Hematopoietic multipotent progenitor cell (in vitro differentiated cells): ENCODE measurements around the gene PLEKHJ1. TPM values are rescaled to one million over a fixed set of nuclear protein-coding genes. Genes with fewer than 3 reads are reported as not detected.

Source experiments
- DNase-seq, 3 donors: peaks; one replicate each; pipeline ENCODE4 v3.0.0-alpha.2; 2011 to 2015; ENCODE audit warnings: low read depth in 2 of 3, low spot score in 2 of 3
- small RNA-seq: library from RNA; depleted of rRNA; stranded (forward); fragments of <200 nt; gene quantifications from one replicate; pipeline ENCODE3, GENCODE V24; 2012
- total RNA-seq: library from RNA; depleted of rRNA; stranded (reverse); fragments of >200 nt; gene quantifications from one replicate; pipeline ENCODE4 v1.2.3, GENCODE V29; 2012

The PLEKHJ1 gene
- total RNA-seq, 1 donor = 59.0 TPM

- DNase-seq = no peak
Measured at GRCh38 chr19:2186071-2186846, 49.9 kb downstream of the PLEKHJ1 start.

GRCh38 chr19:2185734-2186070 lies 50.4 kb downstream of the PLEKHJ1 start:
- no peak for DNase-seq

GRCh38 chr19:2184422-2184975 lies 51.6 kb downstream of the PLEKHJ1 start:
- no peak for DNase-seq

Small RNAs within 50 kb of the gene (small RNA-seq; reads per million reads assigned to genes)
- gene MIR1227 = not detected

Other genes starting within 250 kb of the PLEKHJ1 start
- 146 TPM for gene BTBD2, start 220.6 kb downstream of the PLEKHJ1 start, total RNA-seq
- gene MKNK2, start 185.1 kb downstream of the PLEKHJ1 start, total RNA-seq = 123 TPM
- 65.4 TPM for gene MOB3A, start 140.0 kb downstream of the PLEKHJ1 start, total RNA-seq
- 2.2 TPM for gene IZUMO4, start 139.4 kb downstream of the PLEKHJ1 start, total RNA-seq
- gene AP3D1, start 84.8 kb downstream of the PLEKHJ1 start, total RNA-seq = 137 TPM
- 14.8 TPM for gene DOT1L, start 72.4 kb downstream of the PLEKHJ1 start, total RNA-seq
- gene SF3A2, start 495 bp upstream of the PLEKHJ1 start, total RNA-seq = 101 TPM
- gene AMH, start 13.0 kb upstream of the PLEKHJ1 start, total RNA-seq = 2.2 TPM
- 0.54 TPM for gene JSRP1, start 20.1 kb upstream of the PLEKHJ1 start, total RNA-seq
- gene PEAK3, start 45.8 kb upstream of the PLEKHJ1 start, total RNA-seq = under 0.01 TPM
- 2.7 TPM for gene LINGO3, start 71.8 kb upstream of the PLEKHJ1 start, total RNA-seq
- gene LSM7, start 92.3 kb upstream of the PLEKHJ1 start, total RNA-seq = 586 TPM
- 267 TPM for gene SPPL2B, start 92.4 kb upstream of the PLEKHJ1 start, total RNA-seq
- 8.3 TPM for gene TMPRSS9, start 123.9 kb upstream of the PLEKHJ1 start, total RNA-seq
- 76.7 TPM for gene TIMM13, start 191.3 kb upstream of the PLEKHJ1 start, total RNA-seq
- gene LMNB2, start 220.6 kb upstream of the PLEKHJ1 start, total RNA-seq = 80.0 TPM
- gene GADD45B, start 239.8 kb upstream of the PLEKHJ1 start, total RNA-seq = 110 TPM